Upper lobe of left lung (tissue), 6 donors: Measurements from ENCODE around the gene BECN2. TPM values are rescaled to one million over a fixed set of nuclear protein-coding genes. Genes with fewer than 3 reads are reported as not detected.

Source experiments
- ATAC-seq, 2 donors: fragments of 200-7000 bp; cut with Tn5 transposase; one replicate each; pipeline ENCODE4 v1.9.1; 2022; ENCODE audit warnings: mild to moderate bottlenecking in 2 of 2, moderate library complexity in 2 of 2; ENCODE audit not compliant: low FRiP score in 2 of 2
- DNase-seq, 2 donors: peaks; one replicate each; pipeline ENCODE4 v3.0.0-alpha.2; 2019 to 2020
- H3K27ac ChIP-seq, 4 donors: fragments of 200-600 bp; sonication (generic); one replicate each; pipeline ENCODE4 v1.5.1; 2016 to 2019
- H3K27me3 ChIP-seq, 4 donors: fragments of 200-600 bp; sonication (generic); one replicate each; pipeline ENCODE4 v1.5.1; 2017 to 2019
- H3K36me3 ChIP-seq, 4 donors: fragments of 200-600 bp; sonication (generic); one replicate each; pipeline ENCODE4 v1.5.1; 2016 to 2019
- H3K4me1 ChIP-seq, 4 donors: fragments of 200-600 bp; sonication (generic); one replicate each; pipeline ENCODE4 v1.5.1; 2018 to 2019
- H3K4me3 ChIP-seq, 4 donors: fragments of 200-600 bp; sonication (generic); one replicate each; pipeline ENCODE4 v1.5.1; 2017 to 2019; ENCODE audit warnings: mild to moderate bottlenecking in 2 of 4, moderate library complexity in 1 of 4
- H3K9me3 ChIP-seq, 4 donors: fragments of 200-600 bp; sonication (generic); one replicate each; pipeline ENCODE4 v1.5.1; 2018 to 2019
- CTCF ChIP-seq, 6 experiments: fragments of 450-650 bp in 4 of 6; fragments of 200-600 bp in 2 of 6; sonication (generic) in 2 of 6; IDR thresholded peaks; one replicate each; pipeline ENCODE4 v1.5.1; 2016 to 2019; ENCODE audit warnings: antibody characterized with exemption in 6 of 6
- EP300 ChIP-seq, 4 donors: sonication (generic); formaldehyde crosslinking; IDR thresholded peaks; one replicate each; pipeline ENCODE4 v1.5.1; 2017; ENCODE audit warnings: antibody characterized with exemption in 4 of 4, control low read depth in 2 of 4
- POLR2A ChIP-seq, 4 donors: fragments of 450-650 bp; IDR thresholded peaks; one replicate each; pipeline ENCODE4 v1.5.1; 2016 to 2017; ENCODE audit warnings: antibody characterized with exemption in 4 of 4, mild to moderate bottlenecking in 2 of 4
- POLR2AphosphoS5 ChIP-seq, 2 donors: sonication (generic); formaldehyde crosslinking; IDR thresholded peaks; one replicate each; pipeline ENCODE4 v1.5.1; 2017; ENCODE audit warnings: antibody characterized with exemption in 2 of 2
- WGBS, 2 donors: methylation state at CpG; one replicate each; pipeline ENCODE4 v1.1.5; 2017 to 2018; 5-methylcytosine and 5-hydroxymethylcytosine counted together
- total RNA-seq, 6 donors: library from RNA; depleted of rRNA in 4 of 6; stranded (reverse); fragments of >200 nt in 4 of 6; gene quantifications; one replicate each; pipeline versions ENCODE4 v1.1.0 to v1.2.1, GENCODE V29; 2016 to 2021
- donor health status: DM: no; HTN: no; CAD: no; lungs with moderate emphysema.
- donor health status: DM: no; HTN: yes; CAD: no; lungs with severe emphysema.

BECN2 gene
- total RNA-seq, 6 donors from 2014 or later: not detected

- ATAC-seq: no peak
- no peaks in the 10 kb centered on the region for H3K27me3 ChIP-seq
- no peaks in the 10 kb centered on the region for H3K4me1 ChIP-seq
- no peak overlapping the region for H3K4me3 ChIP-seq
- no peaks in the 10 kb centered on the region for H3K36me3 ChIP-seq
- no peak for TF ChIP-seq POLR2A (IDR thresholded peaks at IDR 0.05)
- no peak for TF ChIP-seq CTCF (IDR thresholded peaks at IDR 0.05)
- no peak for TF ChIP-seq EP300 (IDR thresholded peaks at IDR 0.05)
- no peak for TF ChIP-seq POLR2AphosphoS5 (IDR thresholded peaks at IDR 0.05)
- 83 to 87% methylated on average over 10 of the region's 10 CpGs for WGBS, 2 donors
- no peak for DNase-seq
- H3K27ac ChIP-seq: no peak overlapping the region
- no peaks in the 10 kb centered on the region for H3K9me3 ChIP-seq
Observed at GRCh38 chr1:241924080-241924808, 33.3 kb upstream of the BECN2 start.

GRCh38 chr1:241926141-241926540 is 31.4 kb upstream of the BECN2 start:
- H3K27me3 ChIP-seq: no peaks in the 10 kb centered on the region
- no peak for DNase-seq
- TF ChIP-seq POLR2AphosphoS5 (IDR thresholded peaks at IDR 0.05): no peak
- no peak for TF ChIP-seq EP300 (IDR thresholded peaks at IDR 0.05)
- no peak for TF ChIP-seq CTCF (IDR thresholded peaks at IDR 0.05)
- no peak for TF ChIP-seq POLR2A (IDR thresholded peaks at IDR 0.05)
- no peak for ATAC-seq
- 60 to 74% methylated on average over 5 of the region's 5 CpGs for WGBS, 2 donors
- H3K27ac ChIP-seq: no peak overlapping the region
- H3K9me3 ChIP-seq: no peaks in the 10 kb centered on the region
- no peak overlapping the region for H3K4me3 ChIP-seq
- H3K4me1 ChIP-seq: no peaks in the 10 kb centered on the region
- H3K36me3 ChIP-seq: no peaks in the 10 kb centered on the region

GRCh38 chr1:241927321-241927720 is 30.2 kb upstream of the BECN2 start:
- H3K9me3 ChIP-seq: no peaks in the 10 kb centered on the region
- ATAC-seq (no peak), DNase-seq (no peak)
- no peaks in the 10 kb centered on the region for H3K4me1 ChIP-seq
- 69 to 80% methylated on average over 4 of the region's 4 CpGs for WGBS, 2 donors
- TF ChIP-seq CTCF (IDR thresholded peaks at IDR 0.05): no peak
- no peak for TF ChIP-seq POLR2A (IDR thresholded peaks at IDR 0.05)
- TF ChIP-seq EP300 (IDR thresholded peaks at IDR 0.05): no peak
- no peak for TF ChIP-seq POLR2AphosphoS5 (IDR thresholded peaks at IDR 0.05)
- H3K27ac ChIP-seq: no peak overlapping the region
- H3K36me3 ChIP-seq: no peaks in the 10 kb centered on the region
- H3K27me3 ChIP-seq: no peaks in the 10 kb centered on the region
- H3K4me3 ChIP-seq: no peak overlapping the region

- no peaks in the 10 kb centered on the region for H3K4me1 ChIP-seq
- no peaks in the 10 kb centered on the region for H3K9me3 ChIP-seq
- peak in 1 of 2 donors; percentile 17 for ATAC-seq
- no peak overlapping the region for H3K27ac ChIP-seq
- H3K27me3 ChIP-seq: no peaks in the 10 kb centered on the region
- WGBS, 2 donors: 65 to 68% methylated on average over 6 of the region's 6 CpGs
- no peak overlapping the region for H3K4me3 ChIP-seq
- no peak for TF ChIP-seq POLR2AphosphoS5 (IDR thresholded peaks at IDR 0.05)
- TF ChIP-seq CTCF (IDR thresholded peaks at IDR 0.05): no peak
- TF ChIP-seq POLR2A (IDR thresholded peaks at IDR 0.05): no peak
- H3K36me3 ChIP-seq: no peaks in the 10 kb centered on the region
- DNase-seq: no peak
Observed at GRCh38 chr1:241932845-241933244, 24.7 kb upstream of the BECN2 start.
